ENCODE measurements around the gene INSM1.
A peak's percentile ranks its signal among the peaks of the same experiment; 100 is the strongest.
"Not testable (repeated sequence)": the region's sequence is repeated elsewhere in the genome, so short reads cannot be mapped to it uniquely, and the experiment has no call there.

Gene INSM1, protein sequence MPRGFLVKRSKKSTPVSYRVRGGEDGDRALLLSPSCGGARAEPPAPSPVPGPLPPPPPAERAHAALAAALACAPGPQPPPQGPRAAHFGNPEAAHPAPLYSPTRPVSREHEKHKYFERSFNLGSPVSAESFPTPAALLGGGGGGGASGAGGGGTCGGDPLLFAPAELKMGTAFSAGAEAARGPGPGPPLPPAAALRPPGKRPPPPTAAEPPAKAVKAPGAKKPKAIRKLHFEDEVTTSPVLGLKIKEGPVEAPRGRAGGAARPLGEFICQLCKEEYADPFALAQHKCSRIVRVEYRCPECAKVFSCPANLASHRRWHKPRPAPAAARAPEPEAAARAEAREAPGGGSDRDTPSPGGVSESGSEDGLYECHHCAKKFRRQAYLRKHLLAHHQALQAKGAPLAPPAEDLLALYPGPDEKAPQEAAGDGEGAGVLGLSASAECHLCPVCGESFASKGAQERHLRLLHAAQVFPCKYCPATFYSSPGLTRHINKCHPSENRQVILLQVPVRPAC

DNA sequence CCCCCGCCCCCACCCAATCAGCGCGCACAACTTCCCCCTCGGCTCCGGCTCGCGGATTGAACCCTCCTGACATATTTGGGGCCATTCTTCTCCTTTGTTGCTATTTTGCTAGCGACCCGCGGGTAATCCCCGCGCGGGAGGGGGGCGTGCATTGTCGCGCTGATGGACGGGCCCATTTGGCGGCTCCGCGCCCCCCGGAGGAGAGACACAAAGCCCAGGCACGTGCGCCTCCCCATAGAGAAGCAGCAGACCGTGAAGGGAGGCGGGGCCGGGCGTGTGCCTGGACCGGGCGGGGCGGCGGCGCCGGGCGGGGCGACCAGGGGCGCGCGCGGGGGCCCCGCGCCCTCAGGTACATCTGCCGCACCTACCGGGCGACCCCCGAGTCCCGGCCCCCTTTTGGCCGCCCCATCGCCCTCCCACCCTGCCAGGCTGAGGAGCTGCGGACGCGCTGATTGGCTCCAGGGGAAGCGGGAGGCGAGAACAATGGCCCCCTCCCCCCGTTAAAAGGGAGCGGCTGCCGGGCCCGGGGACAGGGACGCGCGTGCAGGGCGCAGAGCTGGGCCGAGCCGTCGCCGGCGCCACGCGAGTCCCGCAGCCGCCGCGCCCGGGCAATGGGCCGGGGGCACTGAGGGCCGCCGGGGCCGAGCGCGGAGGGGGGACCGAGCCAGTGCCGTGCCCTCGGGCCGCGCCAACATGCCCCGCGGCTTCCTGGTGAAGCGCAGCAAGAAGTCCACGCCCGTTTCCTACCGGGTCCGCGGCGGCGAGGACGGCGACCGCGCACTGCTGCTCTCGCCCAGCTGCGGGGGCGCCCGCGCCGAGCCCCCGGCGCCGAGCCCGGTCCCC, at the start of gene INSM1:
TSS of gene INSM1 (plus strand) at position 530 of the 843 bp plus-strand sequence. CDS start at position 694, 164 bp downstream.
- no peak for DNase-seq (ENCODE audit: low spot score)

- no peak for DNase-seq (ENCODE audit: low spot score)
Observed at GRCh38 chr20:20318365-20319161, 49.3 kb upstream of the INSM1 start.

GRCh38 chr20:20321134-20321533, 46.8 kb upstream of the INSM1 start:
- no peak for DNase-seq (ENCODE audit: low spot score)

GRCh38 chr20:20321917-20322316, 46.0 kb upstream of the INSM1 start:
- no peak for DNase-seq (ENCODE audit: low spot score)

DNA sequence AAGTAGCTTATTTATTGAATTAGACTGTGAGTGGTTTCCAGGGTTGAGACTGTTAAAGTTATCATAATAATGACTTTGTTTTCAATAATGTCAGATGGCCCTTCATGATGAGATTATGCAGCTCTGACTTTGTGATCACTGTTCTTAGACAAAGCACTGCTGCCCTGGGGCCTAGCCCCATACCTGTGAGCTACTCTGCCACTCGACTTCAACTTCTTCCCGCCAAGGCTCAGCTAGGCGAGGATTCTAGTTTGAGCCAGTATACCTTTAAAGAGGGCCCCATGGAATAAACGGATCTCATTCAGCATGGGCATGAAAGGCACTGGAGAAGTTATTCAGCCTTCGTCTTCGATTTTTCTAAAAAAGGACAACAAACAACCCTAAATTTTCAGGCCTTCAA, 45.0 kb upstream of the INSM1 start:
- no peak for DNase-seq (ENCODE audit: low spot score)

DNA sequence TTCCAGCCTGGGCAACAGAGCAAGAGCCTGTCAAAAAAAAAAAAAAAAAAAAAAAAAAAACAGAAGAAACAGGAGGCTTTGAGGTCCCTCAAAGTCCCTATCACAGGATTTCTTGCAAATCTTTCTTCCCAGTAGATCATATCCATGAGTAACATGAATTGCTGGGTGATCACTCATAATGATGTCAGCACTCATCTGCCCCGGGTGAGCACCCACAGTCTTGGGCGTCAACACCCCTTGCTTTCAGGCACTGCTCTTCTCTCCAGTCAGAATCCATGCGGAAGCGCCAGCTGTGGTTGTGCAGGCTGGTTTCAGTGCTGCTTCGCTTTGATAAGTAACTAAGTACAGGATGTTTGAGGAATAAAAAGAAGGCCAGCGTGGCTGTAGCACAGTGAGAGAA, 40.2 kb upstream of the INSM1 start:
- no peak for DNase-seq (ENCODE audit: low spot score)

- no peak for DNase-seq (ENCODE audit: low spot score)
Observed at GRCh38 chr20:20329564-20329963, 38.3 kb upstream of the INSM1 start.

- DNase-seq (ENCODE audit: low spot score), result no peak
Observed at GRCh38 chr20:20331156-20331555, 36.7 kb upstream of the INSM1 start.

- no peak for DNase-seq (ENCODE audit: low spot score)
Observed at GRCh38 chr20:20331817-20332216, 36.1 kb upstream of the INSM1 start.

DNA sequence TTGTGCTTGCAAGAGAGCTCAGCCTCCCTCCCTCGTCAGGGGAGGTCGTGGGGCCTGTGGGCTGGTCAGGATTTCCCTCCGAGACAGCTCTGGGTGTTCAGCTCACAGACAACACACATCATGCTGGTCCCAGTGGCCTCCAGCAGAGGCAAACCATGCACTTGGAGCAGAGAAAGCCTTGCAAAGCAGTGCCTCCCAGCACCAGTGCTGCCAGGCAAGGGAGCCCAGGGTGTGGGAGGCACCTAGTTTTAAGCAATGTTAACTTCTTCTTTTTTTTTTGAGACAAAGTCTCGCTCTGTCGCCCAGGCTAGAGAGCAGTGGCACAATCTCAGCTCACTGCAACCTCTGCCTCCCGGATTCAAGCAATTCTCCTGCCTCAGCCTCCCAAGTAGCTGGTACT, 34.0 kb upstream of the INSM1 start:
- DNase-seq (ENCODE audit: low spot score), result no peak

GRCh38 chr20:20334489-20334888, 33.4 kb upstream of the INSM1 start:
- DNase-seq (ENCODE audit: low spot score), result no peak

- DNase-seq (ENCODE audit: low spot score), result no peak
Observed at GRCh38 chr20:20338133-20338730, 29.7 kb upstream of the INSM1 start.

DNA sequence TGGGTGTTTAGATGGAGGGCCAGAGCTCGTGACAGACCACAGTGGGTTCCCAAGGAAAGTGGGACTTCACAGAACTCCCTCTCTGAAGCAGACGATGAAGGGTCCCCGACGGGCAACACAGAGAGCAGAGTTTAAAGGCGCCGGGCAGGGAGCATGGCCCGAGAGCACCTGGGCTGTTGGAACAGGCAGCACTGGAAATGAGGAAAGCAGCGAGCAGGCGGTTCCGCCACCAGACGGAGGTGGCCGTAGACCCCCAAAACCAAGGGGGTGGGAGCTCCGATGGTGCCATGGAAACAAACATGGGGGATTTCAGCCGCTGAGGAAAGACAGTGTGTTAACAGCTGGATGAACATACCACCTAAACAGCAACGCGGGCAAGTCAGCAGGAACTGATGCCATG, 27.5 kb upstream of the INSM1 start:
- no peak for DNase-seq (ENCODE audit: low spot score)

GRCh38 chr20:20341371-20341770, 26.5 kb upstream of the INSM1 start:
- DNase-seq (ENCODE audit: low spot score), result no peak

GRCh38 chr20:20342066-20342465, 25.8 kb upstream of the INSM1 start:
- DNase-seq (ENCODE audit: low spot score), result no peak

GRCh38 chr20:20343932-20344331, 24.0 kb upstream of the INSM1 start:
- no peak for DNase-seq (ENCODE audit: low spot score)

GRCh38 chr20:20344476-20344875, 23.4 kb upstream of the INSM1 start:
- DNase-seq (ENCODE audit: low spot score), result no peak

DNA sequence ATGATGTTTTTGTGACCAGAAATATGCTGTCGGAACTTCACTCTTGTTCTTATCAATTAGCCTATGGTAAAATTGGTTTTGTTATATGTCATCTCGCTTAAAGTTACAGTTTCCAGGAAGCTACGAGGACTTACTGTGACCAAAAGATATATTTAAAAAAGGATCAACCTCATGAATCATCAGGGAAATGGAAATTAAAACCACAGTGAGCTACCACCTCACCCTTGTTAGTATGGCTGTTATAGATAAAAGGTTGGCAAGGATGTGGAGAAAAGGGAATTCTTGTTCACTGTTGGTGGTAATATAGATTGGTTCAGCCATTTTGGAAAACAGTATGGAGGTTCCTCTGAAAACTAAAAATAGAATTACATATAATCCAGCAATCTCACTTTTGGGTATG, 14.3 kb upstream of the INSM1 start:
- no peak for DNase-seq (ENCODE audit: low spot score)

DNA sequence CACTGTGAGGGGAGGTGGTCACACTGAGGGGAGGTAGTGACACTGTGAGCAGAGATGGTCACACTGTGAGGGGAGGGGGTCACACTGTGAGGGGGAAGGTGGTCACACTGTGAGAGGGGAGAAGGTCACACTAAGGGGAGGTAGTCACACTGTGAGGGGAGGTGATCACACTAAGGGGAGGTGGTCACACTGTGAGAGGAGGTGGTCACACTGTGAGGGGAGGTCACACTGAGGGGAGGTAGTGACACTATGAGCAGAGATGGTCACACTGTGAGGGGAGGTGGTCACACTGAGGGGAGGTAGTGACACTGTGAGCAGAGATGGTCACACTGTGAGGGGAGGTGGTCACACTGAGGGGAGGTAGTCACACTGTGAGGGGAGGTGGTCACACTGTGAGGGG, 12.4 kb upstream of the INSM1 start:
- DNase-seq (ENCODE audit: low spot score), result not testable (repeated sequence)

DNA sequence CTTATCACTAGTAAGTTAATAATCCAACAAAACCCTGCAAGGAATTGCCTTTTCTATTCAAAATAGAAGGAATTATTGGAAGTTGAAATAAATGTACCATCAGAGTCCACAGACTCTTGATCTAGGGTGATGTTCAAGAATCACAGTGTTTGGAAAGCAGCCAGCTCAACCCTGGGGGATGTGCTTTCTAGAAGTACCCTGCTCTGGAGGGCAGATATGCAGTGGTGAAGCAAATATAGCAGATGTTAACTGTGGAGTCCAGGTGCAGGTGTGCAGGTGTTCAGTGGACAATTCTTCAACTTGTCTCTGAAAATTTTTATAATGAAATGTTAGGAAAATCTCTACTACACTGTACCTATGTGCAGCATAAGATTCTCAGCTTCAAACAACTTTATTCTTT, 9.1 kb upstream of the INSM1 start:
- DNase-seq (ENCODE audit: low spot score), result no peak

GRCh38 chr20:20359628-20360027, 8.3 kb upstream of the INSM1 start:
- no peak for DNase-seq (ENCODE audit: low spot score)

GRCh38 chr20:20360464-20360863, 7.4 kb upstream of the INSM1 start:
- DNase-seq (ENCODE audit: low spot score), result peak; percentile 79

All from pons (tissue), 1 donor.